Measurements from ENCODE around the gene HPX.

- no peak for TF ChIP-seq CTCF (IDR thresholded peaks at IDR 0.05; ENCODE audit: insufficient read depth, low read length)
- no peak for TF ChIP-seq SPI1 (IDR thresholded peaks at IDR 0.05; ENCODE audit: borderline replicate concordance, low read depth)
- TF ChIP-seq REST (IDR thresholded peaks at IDR 0.05; ENCODE audit: insufficient replicate concordance, low read depth): no peak
- TF ChIP-seq POLR2AphosphoS5 (IDR thresholded peaks at IDR 0.05; ENCODE audit: low read depth): no peak
These were observed 32.1 kb upstream of the HPX start for GRCh38 chr11:6472934-6473333.
